HepG2 (cell line): ENCODE data around the gene NDUFS2. TPM values are rescaled to one million over a fixed set of nuclear protein-coding genes. Genes with fewer than 3 reads are reported as not detected.

ENCODE experiments used
- AHR ChIP-seq: IDR thresholded peaks from 2 replicates; pipeline ENCODE4 v1.6.1; 2018; ENCODE audit warnings: missing genetic modification reagents, missing compliant biosample characterization
- CENPT ChIP-seq: sonication (generic); formaldehyde crosslinking; IDR thresholded peaks from 2 replicates; pipeline ENCODE4 v1.8.0; 2022; ENCODE audit warnings: low read depth, mild to moderate bottlenecking, moderate library complexity, missing genetic modification reagents
- EZH2 ChIP-seq: conservative IDR thresholded peaks from 2 replicates; pipeline ENCODE4 v1.6.1; 2012; ENCODE audit warnings: mild to moderate bottlenecking, low read depth, low read length, moderate library complexity
- FOSL2 ChIP-seq: sonication (generic); formaldehyde crosslinking; IDR thresholded peaks from 2 replicates; pipeline ENCODE4 v1.4.0; 2020; ENCODE audit warnings: missing genetic modification reagents
- FOXM1 ChIP-seq: sonication (generic); formaldehyde crosslinking; IDR thresholded peaks from 2 replicates; pipeline ENCODE4 v1.5.0; 2020; ENCODE audit warnings: missing genetic modification reagents
- ISL2 ChIP-seq: sonication (generic); formaldehyde crosslinking; IDR thresholded peaks from 2 replicates; pipeline ENCODE4 v1.5.0; 2020; ENCODE audit warnings: missing genetic modification reagents
- JUN ChIP-seq: sonication (generic); formaldehyde crosslinking; IDR thresholded peaks from 2 replicates; pipeline ENCODE4 v1.4.0; 2020; ENCODE audit warnings: mild to moderate bottlenecking, missing genetic modification reagents
- JUND ChIP-seq: sonication (generic); formaldehyde crosslinking; IDR thresholded peaks from 2 replicates; pipeline ENCODE4 v1.8.0; 2022; ENCODE audit warnings: mild to moderate bottlenecking, missing genetic modification reagents
- KDM6A ChIP-seq: IDR thresholded peaks from 2 replicates; pipeline ENCODE4 v1.6.1; 2016; ENCODE audit warnings: low read depth
- MTF1 ChIP-seq: sonication (generic); formaldehyde crosslinking; IDR thresholded peaks from 2 replicates; pipeline ENCODE4 v1.5.0; 2020; ENCODE audit warnings: missing genetic modification reagents
- NCOA1 ChIP-seq: sonication (generic); formaldehyde crosslinking; IDR thresholded peaks from 2 replicates; pipeline ENCODE4 v1.9.0; 2021; ENCODE audit warnings: missing genetic modification reagents
- NR2C2 ChIP-seq: sonication (generic); formaldehyde crosslinking; IDR thresholded peaks from 2 replicates; pipeline ENCODE4 v1.4.0; 2020; ENCODE audit warnings: missing genetic modification reagents, mild to moderate bottlenecking, moderate library complexity, borderline replicate concordance
- ONECUT2 ChIP-seq: sonication (generic); formaldehyde crosslinking; IDR thresholded peaks from 2 replicates; pipeline ENCODE4 v1.4.0; 2020; ENCODE audit warnings: missing genetic modification reagents
- PCBP1 ChIP-seq: fragments of 200-400 bp; formaldehyde crosslinking; IDR thresholded peaks from 2 replicates; pipeline ENCODE4 v1.6.1; 2017; ENCODE audit warnings: mild to moderate bottlenecking, low read depth, low read length, borderline replicate concordance
- RARG ChIP-seq: sonication (generic); formaldehyde crosslinking; IDR thresholded peaks from 2 replicates; pipeline ENCODE4 v1.4.0; 2020; ENCODE audit warnings: low read depth, mild to moderate bottlenecking, missing genetic modification reagents
- SIN3A ChIP-seq: IDR thresholded peaks from 2 replicates; pipeline ENCODE4 v1.6.1; 2011; ENCODE audit warnings: low read depth, mild to moderate bottlenecking, control low read depth, low read length, borderline replicate concordance
- ZFYVE20 ChIP-seq: sonication (generic); formaldehyde crosslinking; IDR thresholded peaks from 2 replicates; pipeline ENCODE4 v1.8.0; 2023; ENCODE audit warnings: low read depth, mild to moderate bottlenecking, moderate library complexity, missing genetic modification reagents, borderline replicate concordance
- ZNF580 ChIP-seq: IDR thresholded peaks from 2 replicates; pipeline ENCODE4 v1.6.1; 2016; ENCODE audit warnings: low read depth, borderline replicate concordance
- ZNF83 ChIP-seq: sonication (generic); formaldehyde crosslinking; IDR thresholded peaks from 2 replicates; pipeline ENCODE4 v1.4.0; 2020; ENCODE audit warnings: missing genetic modification reagents, mild to moderate bottlenecking, borderline replicate concordance
- polyA plus RNA-seq, 8 experiments: library from polyadenylated mRNA; depleted of rRNA in 3 of 8; stranded (reverse) in 7 of 8; unstranded in 1 of 8; fragments of >200 nt; fragmentation: Illumina TruSeq in 4 of 8; extraction: Trizol in 4 of 8; gene quantifications; 2 replicates each; pipeline versions ENCODE4 v1.2.1 to v1.2.3, GENCODE V29; 2011 to 2016; ENCODE audit warnings: low read depth in 4 of 8, missing spikeins in 1 of 8, mixed read lengths in 1 of 8; ENCODE audit not compliant: insufficient read depth in 1 of 8
- total RNA-seq, 5 experiments: library from RNA; depleted of rRNA; stranded (reverse); fragments of >200 nt; fragmentation: Illumina TruSeq; extraction: Trizol; gene quantifications; 2 replicates each; pipeline ENCODE4 v1.2.3, GENCODE V29; 2016; ENCODE audit warnings: low read depth in 1 of 5
- TF ChIP-seq, protein P1 (sequence below): sonication (generic); formaldehyde crosslinking; IDR thresholded peaks from 2 replicates; pipeline ENCODE4 v1.8.0; 2022; ENCODE audit warnings: mild to moderate bottlenecking, missing genetic modification reagents
- TF ChIP-seq, protein P2 (sequence below): IDR thresholded peaks from 2 replicates; pipeline ENCODE4 v1.6.1; 2012; ENCODE audit warnings: inconsistent platforms

NDUFS2 gene
- total and polyA plus RNA-seq, 2 of the 13 experiments (the other 11 are each of a cell fraction or from before 2014, with no cell fraction given): 89.9 to 118 TPM

DNA sequence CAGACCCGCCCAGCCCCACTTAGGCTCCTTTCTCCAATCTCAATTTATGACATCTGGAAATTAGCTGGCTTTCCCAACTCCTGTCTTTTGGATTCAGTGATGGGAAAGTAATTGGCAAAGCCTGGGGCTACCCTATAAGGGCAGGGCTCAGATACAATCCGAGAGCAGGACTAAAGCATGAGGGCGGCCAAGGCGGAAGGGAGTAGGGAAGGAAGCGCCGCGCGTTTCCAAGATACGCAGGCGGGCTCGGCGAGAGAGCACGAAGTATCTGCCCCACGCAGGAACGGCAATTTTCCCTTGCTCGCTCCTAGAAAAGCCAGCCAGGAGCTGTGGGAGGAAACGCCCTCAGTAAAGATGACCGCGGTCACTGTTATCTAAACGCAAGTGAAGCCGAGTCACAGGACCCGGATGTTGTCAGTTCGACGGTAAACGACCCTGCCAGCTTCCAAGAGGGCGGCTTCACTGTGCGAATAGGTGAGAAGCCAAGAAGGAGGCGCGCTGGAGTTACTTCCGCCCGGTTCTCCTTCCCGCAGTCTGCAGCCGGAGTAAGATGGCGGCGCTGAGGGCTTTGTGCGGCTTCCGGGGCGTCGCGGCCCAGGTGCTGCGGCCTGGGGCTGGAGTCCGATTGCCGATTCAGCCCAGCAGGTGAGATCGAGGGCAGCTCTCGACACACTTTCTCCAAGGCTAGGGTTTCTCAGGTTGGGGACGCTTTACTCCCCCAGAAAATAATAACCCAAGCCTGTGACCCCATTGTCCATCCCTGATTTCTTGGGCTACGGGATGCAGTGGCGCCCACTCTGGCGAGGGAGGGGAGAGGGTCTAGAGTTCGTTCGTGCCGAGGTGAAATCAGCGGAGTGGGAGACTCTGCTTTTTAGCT is at the start of gene NDUFS2 (continued):
- TF ChIP-seq AHR (CRISPR knock-in tag): no peak
- no peak for TF ChIP-seq ZFYVE20 (CRISPR knock-in tag)
- no peak for TF ChIP-seq EZH2
- no peak for TF ChIP-seq JUN (CRISPR knock-in tag)
- TF ChIP-seq, protein P1, sequence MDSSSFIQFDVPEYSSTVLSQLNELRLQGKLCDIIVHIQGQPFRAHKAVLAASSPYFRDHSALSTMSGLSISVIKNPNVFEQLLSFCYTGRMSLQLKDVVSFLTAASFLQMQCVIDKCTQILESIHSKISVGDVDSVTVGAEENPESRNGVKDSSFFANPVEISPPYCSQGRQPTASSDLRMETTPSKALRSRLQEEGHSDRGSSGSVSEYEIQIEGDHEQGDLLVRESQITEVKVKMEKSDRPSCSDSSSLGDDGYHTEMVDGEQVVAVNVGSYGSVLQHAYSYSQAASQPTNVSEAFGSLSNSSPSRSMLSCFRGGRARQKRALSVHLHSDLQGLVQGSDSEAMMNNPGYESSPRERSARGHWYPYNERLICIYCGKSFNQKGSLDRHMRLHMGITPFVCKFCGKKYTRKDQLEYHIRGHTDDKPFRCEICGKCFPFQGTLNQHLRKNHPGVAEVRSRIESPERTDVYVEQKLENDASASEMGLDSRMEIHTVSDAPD (CRISPR knock-in tag): 0 out of 2 replicates have a peak, but pooled peaks have one; percentile 42
- peak; percentile 98 for TF ChIP-seq NR2C2 (CRISPR knock-in tag)
- 0 out of 2 replicates have a peak, but pooled peaks have one; percentile 28 for TF ChIP-seq ISL2 (CRISPR knock-in tag)
- no peak for TF ChIP-seq FOSL2 (CRISPR knock-in tag)
- no peak for TF ChIP-seq SIN3A
- TF ChIP-seq, protein P2, sequence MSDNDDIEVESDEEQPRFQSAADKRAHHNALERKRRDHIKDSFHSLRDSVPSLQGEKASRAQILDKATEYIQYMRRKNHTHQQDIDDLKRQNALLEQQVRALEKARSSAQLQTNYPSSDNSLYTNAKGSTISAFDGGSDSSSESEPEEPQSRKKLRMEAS: peak; percentile 65; the same call in 1 of the 2 replicates
- TF ChIP-seq KDM6A (CRISPR knock-in tag): no peak
- TF ChIP-seq CENPT (CRISPR knock-in tag): no peak
- TF ChIP-seq FOXM1 (CRISPR knock-in tag): no peak
- no peak for TF ChIP-seq MTF1 (CRISPR knock-in tag)
- TF ChIP-seq NCOA1: no peak
- TF ChIP-seq JUND (CRISPR knock-in tag): no peak
- TF ChIP-seq ZNF83 (CRISPR knock-in tag): no peak
- TF ChIP-seq ZNF580 (CRISPR knock-in tag): 0 out of 2 replicates have a peak, but pooled peaks have one; percentile 44
- TF ChIP-seq RARG: no peak
- TF ChIP-seq ONECUT2 (CRISPR knock-in tag): no peak
- no peak for TF ChIP-seq PCBP1
